Mesodermal cell (in vitro differentiated cells): ENCODE measurements around the gene UMODL1.

Source experiments
- H3K27ac ChIP-seq: 2 replicates; pipeline ENCODE4 v1.7.0; 2013; ENCODE audit warnings: mild to moderate bottlenecking, low read depth, low read length, moderate library complexity; ENCODE audit not compliant: severe bottlenecking
- H3K36me3 ChIP-seq: 2 replicates; pipeline ENCODE4 v1.7.1; 2013; ENCODE audit warnings: mild to moderate bottlenecking, low read length, moderate library complexity; ENCODE audit not compliant: control insufficient read depth, insufficient read depth
- H3K4me1 ChIP-seq: one replicate; pipeline ENCODE4 v1.7.1; 2013; ENCODE audit warnings: mild to moderate bottlenecking, low read length; ENCODE audit not compliant: insufficient read depth, control insufficient read depth, poor library complexity, severe bottlenecking
- H3K4me3 ChIP-seq: 2 replicates; pipeline ENCODE4 v1.7.0; 2013; ENCODE audit warnings: low read length, control low read depth, mild to moderate bottlenecking; ENCODE audit not compliant: insufficient read depth, poor library complexity, severe bottlenecking; ENCODE audit errors: extremely low read depth
- H3K9me3 ChIP-seq: 2 replicates; pipeline ENCODE4 v1.7.1; 2013; ENCODE audit warnings: mild to moderate bottlenecking, low read length, moderate library complexity; ENCODE audit not compliant: control insufficient read depth
- WGBS, 2 experiments: methylation state at CpG; one replicate each; pipeline ENCODE4 v1.1.5; 2013; ENCODE audit warnings: missing lambda C conversion rate in 2 of 2; ENCODE audit not compliant: insufficient coverage in 2 of 2; 5-methylcytosine and 5-hydroxymethylcytosine counted together

UMODL1 gene

GRCh38 chr21:42146273-42146805 is 75.2 kb downstream of the UMODL1 start:
- Histone ChIP-seq H3K9me3 (no peaks in the 10 kb centered on the region), H3K4me3 (no peak overlapping the region), H3K36me3 (no peaks in the 10 kb centered on the region), H3K4me1 (no peaks in the 10 kb centered on the region), H3K27ac (no peak overlapping the region)
- 20 to 85% methylated on average over 1 to 7 of the region's 10 CpGs for WGBS, 2 experiments

- no peaks in the 10 kb centered on the region for H3K9me3 ChIP-seq
- H3K27ac ChIP-seq = no peak overlapping the region
- H3K36me3 ChIP-seq = no peaks in the 10 kb centered on the region
- 87 to 89% methylated on average over 19 of the region's 19 CpGs for WGBS, 2 experiments
- no peak overlapping the region for H3K4me3 ChIP-seq
- H3K4me1 ChIP-seq = no peaks in the 10 kb centered on the region
Observed at GRCh38 chr21:42146821-42147220, 75.7 kb downstream of the UMODL1 start.

- Histone ChIP-seq H3K4me3 (no peak overlapping the region), H3K36me3 (no peaks in the 10 kb centered on the region), H3K27ac (no peak overlapping the region), H3K4me1 (no peaks in the 10 kb centered on the region), H3K9me3 (no peaks in the 10 kb centered on the region)
- 76 to 91% methylated on average over 12 to 13 of the region's 13 CpGs for WGBS, 2 experiments
Observed at GRCh38 chr21:42147386-42148020, 76.4 kb downstream of the UMODL1 start.

GRCh38 chr21:42148097-42148496 is 77.0 kb downstream of the UMODL1 start:
- H3K36me3 ChIP-seq = no peaks in the 10 kb centered on the region
- no peaks in the 10 kb centered on the region for H3K4me1 ChIP-seq
- WGBS, 2 experiments = 75 to 79% methylated on average over 2 of the region's 2 CpGs
- no peak overlapping the region for H3K27ac ChIP-seq
- no peaks in the 10 kb centered on the region for H3K9me3 ChIP-seq
- no peak overlapping the region for H3K4me3 ChIP-seq

- H3K36me3 ChIP-seq = no peaks in the 10 kb centered on the region
- H3K9me3 ChIP-seq = no peaks in the 10 kb centered on the region
- WGBS, 2 experiments = 85 to 97% methylated on average over 3 of the region's 3 CpGs
- H3K27ac ChIP-seq = no peak overlapping the region
- no peaks in the 10 kb centered on the region for H3K4me1 ChIP-seq
- no peak overlapping the region for H3K4me3 ChIP-seq
Observed at GRCh38 chr21:42148584-42148983, 77.5 kb downstream of the UMODL1 start.

- 93% methylated on average over 19 to 21 of the region's 21 CpGs for WGBS, 2 experiments
- no peaks in the 10 kb centered on the region for H3K9me3 ChIP-seq
Observed at GRCh38 chr21:42149656-42150473, 78.7 kb downstream of the UMODL1 start.

GRCh38 chr21:42150474-42151085 is 79.5 kb downstream of the UMODL1 start:
- H3K36me3 ChIP-seq = no peaks in the 10 kb centered on the region

More at GRCh38 chr21:42149656-42150473, 78.7 kb downstream of the UMODL1 start:
- Histone ChIP-seq H3K4me3 (no peak overlapping the region), H3K27ac (no peak overlapping the region), H3K36me3 (no peaks in the 10 kb centered on the region), H3K4me1 (no peaks in the 10 kb centered on the region)

GRCh38 chr21:42151148-42151947 is 80.2 kb downstream of the UMODL1 start:
- Histone ChIP-seq H3K4me3 (no peak overlapping the region), H3K36me3 (no peaks in the 10 kb centered on the region), H3K27ac (no peak overlapping the region), H3K4me1 (no peaks in the 10 kb centered on the region), H3K9me3 (no peaks in the 10 kb centered on the region)
- 82 to 100% methylated on average over 4 to 10 of the region's 12 CpGs for WGBS, 2 experiments

More at GRCh38 chr21:42150474-42151085, 79.5 kb downstream of the UMODL1 start:
- WGBS, 2 experiments = 80 to 87% methylated on average over 11 to 13 of the region's 13 CpGs
- Histone ChIP-seq H3K9me3 (no peaks in the 10 kb centered on the region), H3K27ac (no peak overlapping the region), H3K4me3 (no peak overlapping the region), H3K4me1 (no peaks in the 10 kb centered on the region)

- no peak overlapping the region for H3K27ac ChIP-seq
- H3K9me3 ChIP-seq = no peaks in the 10 kb centered on the region
Observed at GRCh38 chr21:42151948-42152220, 80.8 kb downstream of the UMODL1 start.

GRCh38 chr21:42153046-42153686 is 82.0 kb downstream of the UMODL1 start:
- no peaks in the 10 kb centered on the region for H3K9me3 ChIP-seq
- no peak overlapping the region for H3K27ac ChIP-seq
- WGBS, 2 experiments = 91 to 95% methylated on average over 14 to 15 of the region's 15 CpGs
- H3K4me3 ChIP-seq = no peak overlapping the region
- H3K4me1 ChIP-seq = no peaks in the 10 kb centered on the region
- H3K36me3 ChIP-seq = no peaks in the 10 kb centered on the region

More at GRCh38 chr21:42151948-42152220, 80.8 kb downstream of the UMODL1 start:
- no peaks in the 10 kb centered on the region for H3K36me3 ChIP-seq
- no peaks in the 10 kb centered on the region for H3K4me1 ChIP-seq
- no peak overlapping the region for H3K4me3 ChIP-seq
